Cardiac muscle cell (in vitro differentiated cells and primary cell): ENCODE results near the gene TMEM40. TPM values are rescaled to one million over a fixed set of nuclear protein-coding genes. Genes with fewer than 3 reads are reported as not detected.

Source experiments
- DNase-seq, 2 donors: peaks; one replicate each; pipeline versions ENCODE4 v3.0.0 to v3.0.0-alpha.2; 2010 to 2017; ENCODE audit warnings: low read depth in 1 of 2, low spot score in 1 of 2
- H3K27ac ChIP-seq: fragments of 200-600 bp; sonication (generic); 2 replicates; pipeline ENCODE4 v1.5.1; 2016
- H3K27me3 ChIP-seq: fragments of 200-600 bp; sonication (generic); 2 replicates; pipeline ENCODE4 v1.6.0; 2016; ENCODE audit warnings: control low read depth
- H3K36me3 ChIP-seq: fragments of 200-600 bp; sonication (generic); 2 replicates; pipeline ENCODE4 v1.5.1; 2016; ENCODE audit warnings: control low read depth
- H3K4me1 ChIP-seq: fragments of 200-600 bp; sonication (generic); 2 replicates; pipeline ENCODE4 v1.8.1; 2017; ENCODE audit warnings: low read depth, mild to moderate bottlenecking, mixed run types
- H3K4me3 ChIP-seq: fragments of 200-600 bp; sonication (generic); 2 replicates; pipeline ENCODE4 v1.5.1; 2016; ENCODE audit warnings: mild to moderate bottlenecking
- H3K9me3 ChIP-seq: fragments of 200-600 bp; sonication (generic); 2 replicates; pipeline ENCODE4 v1.5.1; 2017; ENCODE audit warnings: low read depth, mild to moderate bottlenecking, control low read depth
- polyA plus RNA-seq: library from polyadenylated mRNA; unstranded; fragments of >200 nt; fragmentation: Nextera tagmentation; extraction: Ambion mirVana; gene quantifications from 2 replicates; pipeline ENCODE4 v1.2.1, GENCODE V29; 2016
- total RNA-seq: library from RNA; depleted of rRNA; stranded (reverse); fragments of >200 nt; gene quantifications from 2 replicates; pipeline ENCODE4 v1.2.3, GENCODE V29; 2016
- TF ChIP-seq, protein P1 (sequence below): IDR thresholded peaks from 2 replicates; pipeline ENCODE4 v1.5.1; 2012; ENCODE audit warnings: low read depth, mild to moderate bottlenecking, low read length

TMEM40 gene
- total and polyA plus RNA-seq, 2 experiments from 2014 or later: 4.0 to 5.2 TPM

DNA sequence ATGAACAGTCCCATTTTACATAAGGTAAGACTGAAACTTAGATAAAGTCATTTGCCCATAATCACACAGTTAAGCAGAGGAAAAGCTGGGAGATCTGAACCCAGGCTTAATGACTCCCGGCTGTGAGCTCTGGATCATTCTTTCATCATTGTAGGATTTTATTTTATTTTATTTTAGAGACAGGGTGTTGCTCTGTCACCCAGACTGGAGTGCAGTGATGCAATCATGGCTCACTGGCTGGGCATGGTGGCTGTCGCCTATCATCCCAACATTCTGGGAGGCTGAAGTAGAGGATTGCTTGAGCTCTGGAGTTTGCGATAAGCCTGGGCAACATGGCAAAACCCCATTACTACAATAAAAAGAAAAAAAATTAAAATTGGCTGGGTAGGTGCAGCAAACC is 63.9 kb downstream of the TMEM40 start:
- Histone ChIP-seq H3K9me3 (no peaks in the 10 kb centered on the region), H3K4me1 (peaks cover 20% of the 10 kb centered on the region), H3K27me3 (no peaks in the 10 kb centered on the region), H3K36me3 (no peaks in the 10 kb centered on the region), H3K4me3 (no peak overlapping the region), H3K27ac (peak overlapping the region; percentile 89)
- TF ChIP-seq, protein P1, sequence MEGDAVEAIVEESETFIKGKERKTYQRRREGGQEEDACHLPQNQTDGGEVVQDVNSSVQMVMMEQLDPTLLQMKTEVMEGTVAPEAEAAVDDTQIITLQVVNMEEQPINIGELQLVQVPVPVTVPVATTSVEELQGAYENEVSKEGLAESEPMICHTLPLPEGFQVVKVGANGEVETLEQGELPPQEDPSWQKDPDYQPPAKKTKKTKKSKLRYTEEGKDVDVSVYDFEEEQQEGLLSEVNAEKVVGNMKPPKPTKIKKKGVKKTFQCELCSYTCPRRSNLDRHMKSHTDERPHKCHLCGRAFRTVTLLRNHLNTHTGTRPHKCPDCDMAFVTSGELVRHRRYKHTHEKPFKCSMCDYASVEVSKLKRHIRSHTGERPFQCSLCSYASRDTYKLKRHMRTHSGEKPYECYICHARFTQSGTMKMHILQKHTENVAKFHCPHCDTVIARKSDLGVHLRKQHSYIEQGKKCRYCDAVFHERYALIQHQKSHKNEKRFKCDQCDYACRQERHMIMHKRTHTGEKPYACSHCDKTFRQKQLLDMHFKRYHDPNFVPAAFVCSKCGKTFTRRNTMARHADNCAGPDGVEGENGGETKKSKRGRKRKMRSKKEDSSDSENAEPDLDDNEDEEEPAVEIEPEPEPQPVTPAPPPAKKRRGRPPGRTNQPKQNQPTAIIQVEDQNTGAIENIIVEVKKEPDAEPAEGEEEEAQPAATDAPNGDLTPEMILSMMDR: no peak
- no peak for DNase-seq

GRCh38 chr3:12692444-12692843 is 66.6 kb downstream of the TMEM40 start:
- TF ChIP-seq, protein P1: no peak
- no peak overlapping the region for H3K4me3 ChIP-seq
- no peak overlapping the region for H3K27ac ChIP-seq
- no peaks in the 10 kb centered on the region for H3K27me3 ChIP-seq
- DNase-seq: no peak
- no peaks in the 10 kb centered on the region for H3K36me3 ChIP-seq
- no peaks in the 10 kb centered on the region for H3K9me3 ChIP-seq
- H3K4me1 ChIP-seq: peaks cover 20% of the 10 kb centered on the region

DNA sequence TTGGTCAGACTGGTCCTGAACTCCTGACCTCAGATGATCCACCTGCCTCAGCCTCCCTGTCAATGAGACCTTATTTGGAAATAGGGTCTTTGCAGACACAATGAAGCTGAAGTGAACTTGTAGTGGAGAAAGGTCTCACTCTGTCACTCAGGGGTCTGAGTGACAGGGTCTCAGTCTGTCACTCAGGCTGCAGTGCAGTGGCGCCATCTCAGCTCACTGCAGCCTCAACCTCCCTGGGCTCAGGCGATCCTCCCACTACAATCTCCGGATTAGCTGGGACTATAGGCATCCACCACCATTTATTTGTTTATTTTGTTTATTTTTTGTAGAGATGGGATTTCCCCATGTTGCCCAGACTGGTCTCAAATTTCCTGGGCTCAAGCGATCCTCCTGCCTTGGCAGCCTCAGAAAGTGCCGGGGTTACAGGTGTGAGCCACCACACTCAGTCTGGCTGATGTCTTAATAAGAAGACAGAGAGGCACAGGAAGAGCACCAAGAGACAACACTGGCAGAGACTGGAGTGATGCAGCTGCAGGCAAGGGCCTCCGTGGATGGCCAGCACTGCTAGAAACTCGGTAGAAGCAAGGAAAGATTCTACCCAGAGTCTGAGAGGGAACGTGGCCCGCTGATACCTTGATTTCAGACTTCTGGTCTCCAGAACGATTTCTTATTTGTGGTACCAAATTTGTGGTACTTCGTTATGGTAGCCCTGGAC is 68.9 kb downstream of the TMEM40 start:
- Histone ChIP-seq H3K4me1 (peaks cover 17% of the 10 kb centered on the region), H3K9me3 (no peaks in the 10 kb centered on the region), H3K36me3 (no peaks in the 10 kb centered on the region), H3K27ac (peak overlapping the region; percentile 83), H3K27me3 (no peaks in the 10 kb centered on the region), H3K4me3 (no peak overlapping the region)
- TF ChIP-seq, protein P1: no peak
- DNase-seq: no peak

GRCh38 chr3:12687948-12688347 is 71.1 kb downstream of the TMEM40 start:
- TF ChIP-seq, protein P1: no peak
- no peak overlapping the region for H3K27ac ChIP-seq
- no peaks in the 10 kb centered on the region for H3K9me3 ChIP-seq
- no peak overlapping the region for H3K4me3 ChIP-seq
- H3K36me3 ChIP-seq: no peaks in the 10 kb centered on the region
- H3K27me3 ChIP-seq: no peaks in the 10 kb centered on the region
- DNase-seq: no peak
- H3K4me1 ChIP-seq: no peaks in the 10 kb centered on the region

GRCh38 chr3:12686096-12686495 is 73.0 kb downstream of the TMEM40 start:
- no peaks in the 10 kb centered on the region for H3K27me3 ChIP-seq
- H3K27ac ChIP-seq: no peak overlapping the region
- H3K9me3 ChIP-seq: no peaks in the 10 kb centered on the region
- no peak overlapping the region for H3K4me3 ChIP-seq
- TF ChIP-seq, protein P1: no peak
- H3K36me3 ChIP-seq: no peaks in the 10 kb centered on the region
- DNase-seq: no peak
- no peaks in the 10 kb centered on the region for H3K4me1 ChIP-seq

Other genes starting within 250 kb of the TMEM40 start
- not detected in 2 replicates for gene MKRN2OS, start 213.8 kb downstream of the TMEM40 start, total RNA-seq
- gene MKRN2OS, start 213.8 kb downstream of the TMEM40 start, polyA plus RNA-seq: 0.31 TPM in 1 of 2 replicates, not detected in the other
- 49.9 and 51.5 TPM in 2 replicates for gene MKRN2, start 202.2 kb downstream of the TMEM40 start, total RNA-seq
- 44.7 and 52.4 TPM in 2 replicates for gene MKRN2, start 202.2 kb downstream of the TMEM40 start, polyA plus RNA-seq
- gene RAF1, start 95.1 kb downstream of the TMEM40 start, total RNA-seq: 104 and 153 TPM in 2 replicates
- 82.8 and 97.0 TPM in 2 replicates for gene RAF1, start 95.1 kb downstream of the TMEM40 start, polyA plus RNA-seq
- 50.6 and 80.3 TPM in 2 replicates for gene CAND2, start 37.4 kb upstream of the TMEM40 start, total RNA-seq
- gene CAND2, start 37.4 kb upstream of the TMEM40 start, polyA plus RNA-seq: 35.2 and 44.7 TPM in 2 replicates
- gene RPL32, start 82.3 kb upstream of the TMEM40 start, total RNA-seq: 824 and 1,421 TPM in 2 replicates
- gene RPL32, start 82.3 kb upstream of the TMEM40 start, polyA plus RNA-seq: 726 and 889 TPM in 2 replicates